Neuronal stem cell (in vitro differentiated cells): ENCODE measurements around the gene PPOX.

ENCODE experiments used
- DNase-seq: peaks from one replicate; pipeline ENCODE4 v3.0.0-alpha.2; 2013; ENCODE audit warnings: low spot score
- H2AFZ ChIP-seq: one replicate; pipeline ENCODE4 v1.6.1; 2013; ENCODE audit warnings: mild to moderate bottlenecking, low read length, inconsistent platforms
- H2AK5ac ChIP-seq: 2 replicates; pipeline ENCODE4 v1.6.1; 2013; ENCODE audit warnings: low read depth, mild to moderate bottlenecking, inconsistent platforms, low read length, moderate library complexity, mixed read lengths
- H2BK120ac ChIP-seq: 2 replicates; pipeline ENCODE4 v1.6.1; 2013; ENCODE audit warnings: low read depth, mild to moderate bottlenecking, inconsistent platforms, low read length, moderate library complexity, mixed read lengths
- H2BK12ac ChIP-seq: one replicate; pipeline ENCODE4 v1.6.1; 2013; ENCODE audit warnings: low read length, inconsistent platforms
- H2BK15ac ChIP-seq: 2 replicates; pipeline ENCODE4 v1.6.1; 2013; ENCODE audit warnings: mild to moderate bottlenecking, low read length, inconsistent platforms, mixed read lengths
- H2BK5ac ChIP-seq: one replicate; pipeline ENCODE4 v1.6.1; 2013; ENCODE audit warnings: inconsistent platforms, mild to moderate bottlenecking, low read length, moderate library complexity
- H3K14ac ChIP-seq: one replicate; pipeline ENCODE4 v1.6.1; 2013; ENCODE audit warnings: low read length, inconsistent platforms
- H3K18ac ChIP-seq: 2 replicates; pipeline ENCODE4 v1.6.1; 2013; ENCODE audit warnings: low read length, inconsistent platforms
- H3K23ac ChIP-seq: 2 replicates; pipeline ENCODE4 v1.6.1; 2013; ENCODE audit warnings: low read depth, mild to moderate bottlenecking, mixed read lengths, low read length, inconsistent platforms; ENCODE audit not compliant: poor library complexity
- H3K27ac ChIP-seq: replicated peaks from 3 replicates; pipeline ENCODE4 v1.5.1; 2013; ENCODE audit warnings: low read length, inconsistent platforms
- H3K27me3 ChIP-seq, 3 experiments: 2 replicates each; pipeline ENCODE4 v1.6.1; 2013; ENCODE audit warnings: low read length in 3 of 3, mild to moderate bottlenecking in 2 of 3, inconsistent platforms in 1 of 3, low read depth in 1 of 3, mixed read lengths in 1 of 3, moderate library complexity in 1 of 3; ENCODE audit not compliant: control insufficient read depth in 3 of 3, insufficient read depth in 3 of 3
- H3K36me3 ChIP-seq, 2 donors: replicated peaks in 1 of 2; 2 replicates each; pipeline ENCODE4 v1.6.1; 2013; ENCODE audit warnings: low read length in 2 of 2; ENCODE audit not compliant: control insufficient read depth in 2 of 2, insufficient read depth in 2 of 2
- H3K4ac ChIP-seq: 2 replicates; pipeline ENCODE4 v1.6.1; 2013; ENCODE audit warnings: inconsistent platforms, mild to moderate bottlenecking, low read length, moderate library complexity
- H3K4me1 ChIP-seq, 2 donors: 1 replicate in 1 of 2; 2 replicates in 1 of 2; pipeline ENCODE4 v1.6.1; 2013; ENCODE audit warnings: low read length in 2 of 2, low read depth in 1 of 2; ENCODE audit not compliant: control insufficient read depth in 2 of 2, insufficient read depth in 1 of 2
- H3K4me2 ChIP-seq: one replicate; pipeline ENCODE4 v1.6.1; 2013; ENCODE audit warnings: mild to moderate bottlenecking, low read length, inconsistent platforms; ENCODE audit not compliant: insufficient read depth, poor library complexity, severe bottlenecking
- H3K4me3 ChIP-seq, 2 donors: 2 replicates each; pipeline ENCODE4 v1.5.1; 2013; ENCODE audit warnings: low read length in 2 of 2, mild to moderate bottlenecking in 2 of 2, inconsistent platforms in 1 of 2, moderate library complexity in 1 of 2
- H3K79me1 ChIP-seq: one replicate; pipeline ENCODE4 v1.6.1; 2013; ENCODE audit warnings: low read depth, mild to moderate bottlenecking, inconsistent platforms, low read length, moderate library complexity
- H3K9ac ChIP-seq: one replicate; pipeline ENCODE4 v1.6.1; 2013; ENCODE audit warnings: mild to moderate bottlenecking, low read depth, low read length, inconsistent platforms; ENCODE audit not compliant: poor library complexity
- H3K9me3 ChIP-seq, 2 donors: replicated peaks in 1 of 2; 2 replicates each; pipeline versions ENCODE3 to v1.6.1; 2013; ENCODE audit warnings: low read length in 2 of 2, mild to moderate bottlenecking in 2 of 2, inconsistent platforms in 1 of 2, low read depth in 1 of 2, mixed read lengths in 1 of 2, moderate library complexity in 1 of 2; ENCODE audit not compliant: control insufficient read depth in 2 of 2, insufficient read depth in 1 of 2
- H4K8ac ChIP-seq: one replicate; pipeline ENCODE4 v1.6.1; 2013; ENCODE audit warnings: low read depth, mild to moderate bottlenecking, inconsistent platforms, low read length, moderate library complexity
- H4K91ac ChIP-seq: one replicate; pipeline ENCODE4 v1.6.1; 2013; ENCODE audit warnings: low read length, low read depth, mild to moderate bottlenecking, inconsistent platforms; ENCODE audit not compliant: poor library complexity
- WGBS, 2 donors: extraction: QIAGEN DNeasy Blood & Tissue Kit; methylation state at CpG; one replicate each; pipeline ENCODE4 v1.1.7; 2013; ENCODE audit warnings: missing lambda C conversion rate in 2 of 2, mixed read lengths in 1 of 2; ENCODE audit not compliant: insufficient read length in 2 of 2, insufficient replicate concordance in 1 of 2; ENCODE audit errors: extremely low coverage in 2 of 2; 5-methylcytosine and 5-hydroxymethylcytosine counted together

PPOX gene

GRCh38 chr1:161132410-161133219 is 33.6 kb upstream of the PPOX start, which contains the start of gene DEDD:
Gene DEDD (minus strand): TSS chr1:161132667. CDS start chr1:161124462, 8,205 bp downstream.
- no peak within 1 kb of the TSS for H4K91ac ChIP-seq
- peak within 1 kb of the TSS; percentile 84 for H2BK5ac ChIP-seq
- peak within 1 kb of the TSS; percentile 94 for H3K9ac ChIP-seq
- WGBS, 2 donors: no CpG with 5 or more reads among the region's 68 CpGs
- peak within 1 kb of the TSS; percentile 78 for H2AFZ ChIP-seq
- peak within 1 kb of the TSS; percentile 72 for H3K14ac ChIP-seq
- no peak within 1 kb of the TSS for H3K4ac ChIP-seq
- peak within 1 kb of the TSS; percentile 88 for H3K27ac ChIP-seq
- H3K79me1 ChIP-seq: peaks cover 5% of the 10 kb centered on the region
- H2BK120ac ChIP-seq: no peak within 1 kb of the TSS
- H4K8ac ChIP-seq: no peak within 1 kb of the TSS
- H3K18ac ChIP-seq: peak within 1 kb of the TSS; percentile 93
- H3K4me1 ChIP-seq: peaks cover 3 to 15% of the 10 kb centered on the region in 2 donors
- DNase-seq: peak; percentile 95
- peak within 1 kb of the TSS; percentile 83 for H3K4me2 ChIP-seq
- no peaks in the 10 kb centered on the region for H3K9me3 ChIP-seq
- H3K36me3 ChIP-seq: peaks cover 11 to 30% of the 10 kb centered on the region in 2 donors
- no peak within 1 kb of the TSS for H2BK12ac ChIP-seq
- peak within 1 kb of the TSS; percentile 74 to 94 for H3K4me3 ChIP-seq
- H3K23ac ChIP-seq: peak within 1 kb of the TSS; percentile 94
- H2BK15ac ChIP-seq: no peak within 1 kb of the TSS
- no peaks in the 10 kb centered on the region for H3K27me3 ChIP-seq
- H2AK5ac ChIP-seq: peak within 1 kb of the TSS; percentile 82

GRCh38 chr1:161133220-161133740 is 32.9 kb upstream of the PPOX start:
- H3K23ac ChIP-seq: no peak overlapping the region
- H3K36me3 ChIP-seq: peaks cover 7 to 23% of the 10 kb centered on the region in 2 donors
- no peak overlapping the region for H3K4ac ChIP-seq
- H3K9me3 ChIP-seq: no peaks in the 10 kb centered on the region
- no peak overlapping the region for H2BK120ac ChIP-seq
- peak overlapping the region; percentile 74 to 94 for H3K4me3 ChIP-seq
- H4K91ac ChIP-seq: no peak overlapping the region
- no peak overlapping the region for H2BK12ac ChIP-seq
- no peaks in the 10 kb centered on the region for H3K27me3 ChIP-seq
- peak overlapping the region; percentile 91 for H3K18ac ChIP-seq
- no peak overlapping the region for H4K8ac ChIP-seq
- H3K4me1 ChIP-seq: peaks cover 3 to 15% of the 10 kb centered on the region in 2 donors
- H3K9ac ChIP-seq: no peak overlapping the region
- H2AK5ac ChIP-seq: no peak overlapping the region
- peaks cover 3% of the 10 kb centered on the region for H3K79me1 ChIP-seq
- H3K4me2 ChIP-seq: peak overlapping the region; percentile 60
- H2AFZ ChIP-seq: peak overlapping the region; percentile 78
- H2BK5ac ChIP-seq: peak overlapping the region; percentile 16
- no peak overlapping the region for H2BK15ac ChIP-seq
- H3K27ac ChIP-seq: peak overlapping the region; percentile 88
- WGBS, 2 donors: no CpG with 5 or more reads among the region's 11 CpGs
- no peak overlapping the region for H3K14ac ChIP-seq
- no peak for DNase-seq

GRCh38 chr1:161137881-161138280 is 28.3 kb upstream of the PPOX start:
- WGBS, 2 donors: no CpG with 5 or more reads among the region's 3 CpGs
- H3K4me1 ChIP-seq: peaks cover 3 to 4% of the 10 kb centered on the region in 2 donors

GRCh38 chr1:161138431-161138830 is 27.8 kb upstream of the PPOX start:
- whole genome bisulfite sequencing, 2 donors: no CpG with 5 or more reads among the region's 1 CpG
- Histone ChIP-seq H2AFZ (no peak overlapping the region), H3K14ac (no peak overlapping the region), H4K91ac (no peak overlapping the region), H4K8ac (no peak overlapping the region), H3K27ac (no peak overlapping the region), H3K27me3 (no peaks in the 10 kb centered on the region), H2BK12ac (no peak overlapping the region), H3K36me3 (no peaks in the 10 kb centered on the region), H3K23ac (no peak overlapping the region), H3K79me1 (no peaks in the 10 kb centered on the region), H3K18ac (no peak overlapping the region), H3K4me1 (peaks cover 2 to 3% of the 10 kb centered on the region in 2 donors), H3K4ac (no peak overlapping the region), H3K4me3 (no peak overlapping the region), H2BK5ac (no peak overlapping the region), H3K9me3 (no peaks in the 10 kb centered on the region), H2AK5ac (no peak overlapping the region), H2BK15ac (no peak overlapping the region), H2BK120ac (no peak overlapping the region), H3K4me2 (no peak overlapping the region), H3K9ac (no peak overlapping the region)
- no peak for DNase-seq

More at GRCh38 chr1:161137881-161138280, 28.3 kb upstream of the PPOX start:
- no peak overlapping the region for H3K27ac ChIP-seq
- H3K14ac ChIP-seq: no peak overlapping the region
- H3K36me3 ChIP-seq: no peaks in the 10 kb centered on the region
- H2AFZ ChIP-seq: no peak overlapping the region
- H3K4me2 ChIP-seq: no peak overlapping the region
- no peak overlapping the region for H4K8ac ChIP-seq
- no peak overlapping the region for H2BK120ac ChIP-seq
- no peaks in the 10 kb centered on the region for H3K27me3 ChIP-seq
- H3K4ac ChIP-seq: no peak overlapping the region
- H3K79me1 ChIP-seq: no peaks in the 10 kb centered on the region
- no peak overlapping the region for H3K18ac ChIP-seq
- no peaks in the 10 kb centered on the region for H3K9me3 ChIP-seq
- H3K4me3 ChIP-seq: no peak overlapping the region
- no peak overlapping the region for H2AK5ac ChIP-seq
- H4K91ac ChIP-seq: no peak overlapping the region
- no peak for DNase-seq
- H2BK5ac ChIP-seq: no peak overlapping the region
- H3K9ac ChIP-seq: no peak overlapping the region
- no peak overlapping the region for H2BK15ac ChIP-seq
- no peak overlapping the region for H2BK12ac ChIP-seq
- no peak overlapping the region for H3K23ac ChIP-seq
